Measurements from ENCODE around the gene PADI1.

- TF ChIP-seq, protein P1, sequence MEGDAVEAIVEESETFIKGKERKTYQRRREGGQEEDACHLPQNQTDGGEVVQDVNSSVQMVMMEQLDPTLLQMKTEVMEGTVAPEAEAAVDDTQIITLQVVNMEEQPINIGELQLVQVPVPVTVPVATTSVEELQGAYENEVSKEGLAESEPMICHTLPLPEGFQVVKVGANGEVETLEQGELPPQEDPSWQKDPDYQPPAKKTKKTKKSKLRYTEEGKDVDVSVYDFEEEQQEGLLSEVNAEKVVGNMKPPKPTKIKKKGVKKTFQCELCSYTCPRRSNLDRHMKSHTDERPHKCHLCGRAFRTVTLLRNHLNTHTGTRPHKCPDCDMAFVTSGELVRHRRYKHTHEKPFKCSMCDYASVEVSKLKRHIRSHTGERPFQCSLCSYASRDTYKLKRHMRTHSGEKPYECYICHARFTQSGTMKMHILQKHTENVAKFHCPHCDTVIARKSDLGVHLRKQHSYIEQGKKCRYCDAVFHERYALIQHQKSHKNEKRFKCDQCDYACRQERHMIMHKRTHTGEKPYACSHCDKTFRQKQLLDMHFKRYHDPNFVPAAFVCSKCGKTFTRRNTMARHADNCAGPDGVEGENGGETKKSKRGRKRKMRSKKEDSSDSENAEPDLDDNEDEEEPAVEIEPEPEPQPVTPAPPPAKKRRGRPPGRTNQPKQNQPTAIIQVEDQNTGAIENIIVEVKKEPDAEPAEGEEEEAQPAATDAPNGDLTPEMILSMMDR (IDR thresholded peaks at IDR 0.05) = no peak
- TF ChIP-seq POLR2A (IDR thresholded peaks at IDR 0.05) = no peak
Observed at GRCh38 chr1:17205652-17206051, 724 bp downstream of the PADI1 start.
